Kidney epithelial cell (primary cell): Measurements from ENCODE around the gene SFRP2. TPM values are rescaled to one million over a fixed set of nuclear protein-coding genes. Genes with fewer than 3 reads are reported as not detected.

Source experiments
- DNase-seq: peaks from one replicate; pipeline ENCODE4 v3.0.0-alpha.2; 2010; ENCODE audit warnings: low read depth
- H3K27me3 ChIP-seq: 2 replicates; pipeline ENCODE4 v1.6.0; 2011; ENCODE audit warnings: low read length; ENCODE audit not compliant: control insufficient read depth, insufficient read depth
- H3K36me3 ChIP-seq: 2 replicates; pipeline ENCODE4 v1.5.1; 2011; ENCODE audit warnings: low read length; ENCODE audit not compliant: control insufficient read depth, insufficient read depth
- H3K4me3 ChIP-seq: 2 replicates; pipeline ENCODE4 v1.5.1; 2011; ENCODE audit warnings: low read depth, mild to moderate bottlenecking, control low read depth, low read length
- total RNA-seq: library from RNA; depleted of rRNA; stranded (reverse); fragments of >200 nt; gene quantifications from 2 replicates; pipeline ENCODE4 v1.2.3, GENCODE V29; 2015
- TF ChIP-seq, protein P1 (sequence below): IDR thresholded peaks from 2 replicates; pipeline ENCODE4 v1.5.1; 2011; ENCODE audit warnings: mild to moderate bottlenecking, moderate library complexity, low read length, control low read depth, inconsistent platforms; ENCODE audit not compliant: insufficient read depth, poor library complexity, severe bottlenecking

Gene SFRP2
- total RNA-seq, 1 donor from 2014 or later, result 1.5 TPM

DNA sequence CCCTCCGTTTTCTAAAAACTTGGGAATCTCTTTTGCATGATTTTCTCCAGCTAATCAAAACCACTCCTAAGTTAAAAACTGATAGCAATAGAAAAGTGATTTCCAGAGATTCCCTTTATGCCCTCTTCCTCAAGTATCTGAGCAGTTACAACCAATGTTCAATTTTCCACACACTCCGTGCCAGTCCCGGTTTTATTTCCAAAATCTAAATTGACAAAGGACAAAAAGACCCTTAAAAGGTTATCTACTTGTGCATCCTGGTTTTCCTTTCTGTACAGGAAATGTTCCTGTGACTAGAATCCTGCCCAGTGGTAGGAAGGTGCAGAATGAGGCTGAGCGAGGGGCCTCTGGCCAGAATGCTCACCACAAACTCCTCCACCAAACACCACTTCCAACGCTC is 1.3 kb downstream of the SFRP2 start:
- TF ChIP-seq, protein P1, sequence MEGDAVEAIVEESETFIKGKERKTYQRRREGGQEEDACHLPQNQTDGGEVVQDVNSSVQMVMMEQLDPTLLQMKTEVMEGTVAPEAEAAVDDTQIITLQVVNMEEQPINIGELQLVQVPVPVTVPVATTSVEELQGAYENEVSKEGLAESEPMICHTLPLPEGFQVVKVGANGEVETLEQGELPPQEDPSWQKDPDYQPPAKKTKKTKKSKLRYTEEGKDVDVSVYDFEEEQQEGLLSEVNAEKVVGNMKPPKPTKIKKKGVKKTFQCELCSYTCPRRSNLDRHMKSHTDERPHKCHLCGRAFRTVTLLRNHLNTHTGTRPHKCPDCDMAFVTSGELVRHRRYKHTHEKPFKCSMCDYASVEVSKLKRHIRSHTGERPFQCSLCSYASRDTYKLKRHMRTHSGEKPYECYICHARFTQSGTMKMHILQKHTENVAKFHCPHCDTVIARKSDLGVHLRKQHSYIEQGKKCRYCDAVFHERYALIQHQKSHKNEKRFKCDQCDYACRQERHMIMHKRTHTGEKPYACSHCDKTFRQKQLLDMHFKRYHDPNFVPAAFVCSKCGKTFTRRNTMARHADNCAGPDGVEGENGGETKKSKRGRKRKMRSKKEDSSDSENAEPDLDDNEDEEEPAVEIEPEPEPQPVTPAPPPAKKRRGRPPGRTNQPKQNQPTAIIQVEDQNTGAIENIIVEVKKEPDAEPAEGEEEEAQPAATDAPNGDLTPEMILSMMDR, result no peak
- Histone ChIP-seq H3K27me3 (peaks cover 68% of the 10 kb centered on the region), H3K36me3 (no peaks in the 10 kb centered on the region), H3K4me3 (no peak overlapping the region)
- DNase-seq, result no peak

DNA sequence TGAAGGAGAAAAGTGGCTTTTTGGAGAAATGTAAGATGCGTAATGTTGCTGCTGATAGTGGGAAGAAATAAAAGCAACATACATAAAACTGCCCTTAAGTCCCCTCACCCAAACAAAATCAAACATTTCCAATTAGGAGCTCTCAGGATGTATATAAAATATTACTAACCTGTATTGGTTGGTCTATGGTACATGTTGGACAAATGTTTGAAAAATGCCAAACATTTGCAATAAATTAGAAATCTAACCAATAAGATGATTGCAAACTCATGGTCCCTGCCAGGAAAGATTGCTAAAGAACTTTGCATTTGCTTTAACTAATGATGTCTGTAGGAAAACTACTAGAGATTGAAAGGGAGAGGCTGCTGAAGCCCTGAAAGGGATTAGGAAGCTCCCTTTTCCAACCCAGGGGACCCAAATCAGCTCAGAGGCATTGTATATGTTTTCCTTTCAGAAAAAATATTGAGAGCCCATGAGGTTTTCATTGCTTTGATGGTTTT is 1.8 kb downstream of the SFRP2 start:
- Histone ChIP-seq H3K27me3 (peaks cover 64% of the 10 kb centered on the region), H3K4me3 (no peak overlapping the region), H3K36me3 (no peaks in the 10 kb centered on the region)
- no peak for DNase-seq
- TF ChIP-seq, protein P1, result no peak

DNA sequence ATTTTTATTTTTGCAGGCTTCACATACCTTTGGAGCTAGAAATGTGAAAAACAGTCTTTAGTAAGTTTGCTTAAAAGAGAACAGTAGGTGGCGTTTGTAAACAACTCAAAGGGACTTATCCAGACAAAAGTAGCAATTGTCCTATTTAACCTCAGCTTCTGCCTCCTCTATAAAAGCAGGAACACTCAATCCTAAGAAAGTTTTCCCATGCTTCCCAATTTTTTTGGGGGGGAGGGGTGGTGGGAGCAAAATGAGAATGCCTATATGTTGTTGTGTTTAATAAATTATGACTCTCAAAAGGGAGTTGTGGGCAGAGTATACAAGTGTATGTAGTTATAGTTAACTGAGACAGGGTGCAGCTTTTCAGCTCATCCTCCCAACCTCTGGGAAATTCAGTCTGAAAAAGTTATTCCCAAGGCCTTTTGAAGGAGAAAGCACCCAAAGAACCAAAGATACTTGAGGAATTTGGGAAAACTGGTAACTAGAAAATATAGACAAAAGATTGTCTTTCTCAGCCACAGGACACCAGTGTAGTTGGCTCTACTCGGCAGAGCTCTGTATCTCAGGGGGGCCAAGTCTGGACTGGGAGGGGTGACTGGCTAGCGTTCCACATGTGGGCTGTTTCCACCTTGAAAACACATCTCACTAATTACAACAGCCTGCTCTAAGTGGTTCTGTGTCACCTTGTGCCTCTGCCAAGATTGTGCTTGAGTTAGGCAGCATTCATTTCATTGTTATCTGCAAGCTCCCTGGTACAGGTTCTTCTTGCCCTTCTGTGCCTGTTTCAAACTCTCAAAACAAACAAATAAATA is 2.8 kb downstream of the SFRP2 start:
- no peak overlapping the region for H3K4me3 ChIP-seq
- TF ChIP-seq, protein P1, result peak; percentile 56
- DNase-seq, result no peak
- H3K36me3 ChIP-seq, result no peaks in the 10 kb centered on the region
- H3K27me3 ChIP-seq, result peaks cover 54% of the 10 kb centered on the region

DNA sequence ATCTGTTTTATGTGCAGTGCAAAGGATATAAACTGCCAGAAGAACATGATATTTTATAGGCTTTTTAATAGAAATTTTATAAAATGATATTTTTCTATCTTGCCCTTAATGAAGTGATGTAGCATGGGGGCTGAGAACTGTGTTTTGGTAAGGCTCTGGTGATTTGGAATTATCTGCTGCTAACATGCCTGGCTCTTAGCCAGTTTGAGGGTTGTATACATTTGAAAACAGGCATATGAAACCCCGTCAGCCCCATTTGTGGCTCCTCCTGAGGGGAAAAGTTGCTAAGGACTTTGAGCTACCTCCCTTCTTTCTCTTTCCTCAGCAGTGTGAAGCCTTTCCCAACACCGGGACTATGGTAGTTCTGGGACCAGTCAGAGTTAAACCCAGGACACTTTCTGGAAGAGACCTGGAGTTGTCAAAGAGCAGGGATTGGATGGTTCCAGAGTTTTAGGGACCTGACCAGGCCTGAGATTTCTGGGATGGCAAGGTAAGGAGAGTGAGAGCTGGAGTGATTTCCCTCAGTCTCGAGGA is 4.7 kb downstream of the SFRP2 start:
- Histone ChIP-seq H3K4me3 (no peak overlapping the region), H3K36me3 (no peaks in the 10 kb centered on the region)
- TF ChIP-seq, protein P1, result no peak

DNA sequence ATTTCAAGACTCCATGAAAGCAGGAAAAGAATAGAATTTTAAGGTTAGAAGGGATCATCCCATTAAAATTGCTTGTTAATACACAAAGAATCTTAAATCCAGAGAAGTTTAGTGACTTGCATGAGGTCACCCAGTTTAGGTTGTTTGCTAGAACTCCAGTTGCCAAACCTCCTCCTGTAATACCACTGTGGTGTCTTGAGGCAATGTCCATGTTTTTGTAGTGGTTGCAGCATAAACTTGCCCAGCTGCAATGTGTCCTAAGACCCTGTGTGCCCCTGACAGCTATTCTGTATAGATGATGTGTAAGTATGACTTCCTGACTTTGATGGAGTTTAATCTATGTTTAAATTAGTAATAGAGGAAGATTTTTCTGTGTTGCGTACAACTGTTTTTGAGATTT is 6.3 kb downstream of the SFRP2 start:
- TF ChIP-seq, protein P1, result no peak
- Histone ChIP-seq H3K27me3 (peaks cover 18% of the 10 kb centered on the region), H3K36me3 (no peaks in the 10 kb centered on the region), H3K4me3 (no peak overlapping the region)
- DNase-seq, result no peak

More for the DNA sequence above, 4.7 kb downstream of the SFRP2 start:
- H3K27me3 ChIP-seq, result peaks cover 35% of the 10 kb centered on the region
- no peak for DNase-seq
